A549 (cell line): Measurements from ENCODE around the gene CCDC157. TPM values are rescaled to one million over a fixed set of nuclear protein-coding genes. Genes with fewer than 3 reads are reported as not detected.
A peak's percentile ranks its signal among the peaks of the same experiment; 100 is the strongest.

Experiments
- ATAC-seq, 2 experiments: fragments of 200-7000 bp in 1 of 2; fragments of >200 bp in 1 of 2; cut with Nextera tagmentation in 1 of 2; cut with Tn5 transposase in 1 of 2; 3 replicates each; pipeline versions ENCODE4 v1.8.0 to v1.9.1; 2018 to 2020; ENCODE audit warnings: mild to moderate bottlenecking in 1 of 2, moderate library complexity in 1 of 2
- CTCF ChIA-PET: fragments of 300-600 bp; sonication (Branson Sonifier 250); formaldehyde crosslinking; extraction: SDS; loops from one replicate; lab custom pipeline; 2021; ENCODE audit warnings: antibody characterized with exemption, inconsistent platforms; lab: Yijun Ruan, JAX
- POLR2A ChIA-PET: fragments of 350-600 bp; formaldehyde crosslinking; extraction: SDS; loops from one replicate; lab custom pipeline; 2021; ENCODE audit warnings: antibody characterized with exemption, inconsistent platforms; lab: Yijun Ruan, JAX
- DNase-seq, 2 experiments: peaks; one replicate each; pipeline versions ENCODE4 v3.0.0 to v3.0.0-alpha.2; 2011 to 2016; ENCODE audit warnings: low read depth in 1 of 2, low spot score in 1 of 2
- FAIRE-seq: peaks from 2 replicates; lab custom pipeline; 2011; peaks lifted over from hg19 to GRCh38; lab: Jason Lieb, UNC
- H3K27ac ChIP-seq, 2 experiments: fragments of >200 bp; sonication (Bioruptor Twin); formaldehyde crosslinking; 3 replicates each; pipeline ENCODE4 v1.5.1; 2016 to 2017
- H3K4me1 ChIP-seq: fragments of >200 bp; sonication (Bioruptor Twin); formaldehyde crosslinking; 3 replicates; pipeline ENCODE4 v1.6.1; 2016
- H3K4me2 ChIP-seq: fragments of >200 bp; sonication (Bioruptor Twin); formaldehyde crosslinking; 3 replicates; pipeline ENCODE4 v1.6.1; 2016
- H3K4me3 ChIP-seq: fragments of >200 bp; sonication (Bioruptor Twin); formaldehyde crosslinking; 3 replicates; pipeline ENCODE4 v1.5.1; 2016
- H3K9me3 ChIP-seq: fragments of >200 bp; sonication (Bioruptor Twin); formaldehyde crosslinking; 3 replicates; pipeline ENCODE4 v1.6.1; 2016
- BHLHE40 ChIP-seq: IDR thresholded peaks from 2 replicates; pipeline ENCODE4 v1.6.1; 2012; ENCODE audit warnings: low read depth, low read length, inconsistent platforms
- CBX8 ChIP-seq: fragments of 200-600 bp; sonication (generic); IDR thresholded peaks from 2 replicates; pipeline ENCODE4 v1.6.1; 2016
- FOSL2 ChIP-seq, 2 experiments: fragments of 450-650 bp in 1 of 2; fragments of >200 bp in 1 of 2; sonication (Bioruptor Twin) in 1 of 2; formaldehyde crosslinking; IDR thresholded peaks; 2 replicates each; pipeline versions ENCODE4 v1.5.0 to v1.6.1; 2016 to 2020; ENCODE audit warnings: mild to moderate bottlenecking in 1 of 2, moderate library complexity in 1 of 2
- GATA3 ChIP-seq: IDR thresholded peaks from 2 replicates; pipeline ENCODE4 v1.6.1; 2012; ENCODE audit warnings: borderline replicate concordance
- HDAC2 ChIP-seq: fragments of 200-600 bp; sonication (generic); IDR thresholded peaks from 2 replicates; pipeline ENCODE4 v1.6.1; 2016
- HOXB5 ChIP-seq: fragments of 250-450 bp; sonication (Bioruptor Pico); IDR thresholded peaks from 2 replicates; pipeline ENCODE4 v1.5.0; 2020; ENCODE audit warnings: mild to moderate bottlenecking, moderate library complexity
- JUNB ChIP-seq: fragments of >200 bp; sonication (Bioruptor Twin); formaldehyde crosslinking; IDR thresholded peaks from 2 replicates; pipeline ENCODE4 v1.6.1; 2016
- KDM1A ChIP-seq: fragments of 200-600 bp; sonication (generic); IDR thresholded peaks from 2 replicates; pipeline ENCODE4 v1.6.1; 2016; ENCODE audit warnings: low read depth, mild to moderate bottlenecking
- POLR2A ChIP-seq: IDR thresholded peaks from 2 replicates; pipeline ENCODE4 v1.6.1; 2012; ENCODE audit warnings: mild to moderate bottlenecking, low read length
- RARB ChIP-seq: fragments of 250-450 bp; sonication (Bioruptor Pico); IDR thresholded peaks from 2 replicates; pipeline ENCODE4 v1.8.0; 2021; ENCODE audit warnings: mild to moderate bottlenecking, moderate library complexity
- RCOR1 ChIP-seq: fragments of 150-350 bp; IDR thresholded peaks from 2 replicates; pipeline ENCODE4 v1.6.1; 2014; ENCODE audit warnings: antibody characterized with exemption, low read length, low read depth
- SREBF2 ChIP-seq: fragments of 450-650 bp; IDR thresholded peaks from 2 replicates; pipeline ENCODE4 v1.6.1; 2014; ENCODE audit warnings: mild to moderate bottlenecking, moderate library complexity
- ZC3H11A ChIP-seq: fragments of 450-650 bp; IDR thresholded peaks from 2 replicates; pipeline ENCODE4 v1.6.1; 2014; ENCODE audit warnings: antibody characterized with exemption, mild to moderate bottlenecking
- ZFP36 ChIP-seq: fragments of 450-650 bp; IDR thresholded peaks from 2 replicates; pipeline ENCODE4 v1.6.1; 2014; ENCODE audit warnings: borderline replicate concordance; ENCODE audit not compliant: partially characterized antibody
- ZNF302 ChIP-seq: fragments of 250-450 bp; sonication (Bioruptor Pico); IDR thresholded peaks from 2 replicates; pipeline ENCODE4 v1.9.0; 2021; ENCODE audit warnings: inconsistent platforms, mild to moderate bottlenecking, moderate library complexity
- ZSCAN20 ChIP-seq: fragments of 250-450 bp; sonication (Bioruptor Pico); IDR thresholded peaks from 2 replicates; pipeline ENCODE4 v1.8.0; 2022; ENCODE audit warnings: mild to moderate bottlenecking, moderate library complexity
- WGBS: methylation state at CpG from one replicate; pipeline ENCODE4 v1.1.6; 2017; ENCODE audit errors: missing lambda C conversion rate; 5-methylcytosine and 5-hydroxymethylcytosine counted together
- polyA plus RNA-seq, 4 experiments: library from polyadenylated mRNA; depleted of rRNA in 3 of 4; stranded (reverse); fragments of >200 nt; fragmentation: RNase III in 1 of 4; extraction: RNeasy Plus Mini Kit Qiagen cat#74134 plus additional on column Dnase treatment in 1 of 4; gene quantifications; 2 replicates in 3 of 4; 3 replicates in 1 of 4; pipeline ENCODE4 v1.2.3, GENCODE V29; 2011 to 2017
- TF ChIP-seq, protein P1 (sequence below): IDR thresholded peaks from 2 replicates; pipeline ENCODE4 v1.6.1; 2012
- TF ChIP-seq, protein P2 (sequence below): fragments of 150-350 bp; IDR thresholded peaks from 2 replicates; pipeline ENCODE4 v1.6.1; 2014; ENCODE audit warnings: low read depth, mild to moderate bottlenecking, low read length
- TF ChIP-seq, protein P3 (sequence below): fragments of 450-650 bp; IDR thresholded peaks from 2 replicates; pipeline ENCODE4 v1.6.1; 2014; ENCODE audit warnings: antibody characterized with exemption
- TF ChIP-seq, protein P4 (sequence below): fragments of >200 bp; sonication (Bioruptor Twin); formaldehyde crosslinking; IDR thresholded peaks from 3 replicates; pipeline ENCODE4 v1.5.1; 2016

The CCDC157 gene
- polyA plus RNA-seq, 2 of the 4 experiments (the other 2 are of a cell fraction) = 1.4 to 2.5 TPM

DNA sequence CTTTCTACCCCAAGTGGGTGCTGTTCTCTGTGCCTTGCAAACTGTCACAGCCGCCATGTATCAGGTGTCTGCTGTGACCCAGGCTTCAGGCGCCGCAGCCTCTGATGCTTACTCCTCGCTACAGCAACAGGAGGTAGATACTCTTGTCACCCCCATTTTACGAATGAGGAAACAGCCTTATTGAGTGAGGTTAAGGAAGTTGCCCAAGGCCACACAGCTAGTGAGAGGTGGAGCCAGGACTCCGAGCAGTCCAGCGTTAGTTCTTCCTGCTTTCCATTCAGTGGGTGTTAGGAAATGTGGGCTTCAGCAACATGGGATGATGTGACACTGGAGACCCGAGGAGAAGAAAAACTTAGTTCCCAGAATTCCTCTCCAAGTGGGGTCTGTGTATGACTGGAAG is 16.1 kb downstream of the CCDC157 start (continued):
- TF ChIP-seq, protein P1, sequence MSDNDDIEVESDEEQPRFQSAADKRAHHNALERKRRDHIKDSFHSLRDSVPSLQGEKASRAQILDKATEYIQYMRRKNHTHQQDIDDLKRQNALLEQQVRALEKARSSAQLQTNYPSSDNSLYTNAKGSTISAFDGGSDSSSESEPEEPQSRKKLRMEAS = no peak

DNA sequence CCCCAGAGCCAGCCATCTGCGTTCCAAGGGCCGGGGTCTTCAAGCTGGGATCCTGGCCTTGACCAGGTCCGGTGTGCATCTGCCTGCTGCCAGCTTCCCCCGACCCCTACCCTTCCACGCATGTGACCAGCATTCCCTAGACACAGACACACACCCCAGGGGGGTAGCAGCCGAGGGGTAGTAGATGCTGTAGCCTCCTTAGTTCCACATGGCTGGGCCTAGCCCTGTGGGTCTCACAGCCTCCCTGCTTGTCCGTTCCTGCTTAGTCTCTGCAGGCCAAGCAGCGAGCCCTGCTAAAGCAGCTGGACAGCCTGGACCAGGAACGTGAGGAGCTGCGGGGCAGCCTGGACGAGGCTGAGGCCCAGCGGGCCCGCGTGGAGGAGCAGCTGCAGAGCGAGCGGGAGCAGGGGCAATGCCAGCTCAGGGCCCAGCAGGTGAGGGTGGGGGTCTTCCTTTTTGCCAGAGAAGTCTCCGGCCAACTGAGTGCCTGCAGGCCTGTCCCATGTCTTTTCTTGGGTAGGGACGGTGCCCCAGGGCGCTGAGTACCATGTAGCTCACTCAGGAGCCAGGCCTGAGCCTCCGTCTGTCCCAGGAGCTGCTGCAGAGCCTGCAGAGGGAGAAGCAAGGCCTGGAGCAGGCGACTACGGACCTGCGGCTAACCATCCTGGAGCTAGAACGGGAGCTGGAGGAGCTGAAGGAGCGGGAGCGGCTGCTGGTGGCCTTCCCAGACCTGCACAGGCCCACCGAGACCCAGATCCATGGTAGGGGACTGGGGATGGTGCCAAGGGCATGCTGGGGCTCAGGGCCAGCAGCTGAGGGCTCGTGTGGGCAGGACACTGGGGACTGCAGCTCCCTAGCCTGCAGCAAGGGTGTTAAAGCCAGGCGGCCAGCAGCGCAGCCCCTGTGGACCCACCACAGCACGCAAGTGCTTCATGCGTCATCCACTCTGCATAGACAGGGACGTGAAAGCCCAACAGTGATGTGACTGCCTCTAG is 16.8 kb downstream of the CCDC157 start:
- WGBS = 91% methylated on average over 19 of the region's 33 CpGs
- no peak for DNase-seq
- Histone ChIP-seq H3K4me1 (no peaks in the 10 kb centered on the region), H3K4me3 (no peak overlapping the region), H3K4me2 (no peak overlapping the region), H3K9me3 (no peaks in the 10 kb centered on the region), H3K27ac (no peak overlapping the region)
- POLR2A ChIA-PET = no interaction called here
- TF ChIP-seq BHLHE40 (no peak), POLR2A (no peak), RCOR1 (no peak), ZC3H11A (no peak), SREBF2 (no peak)
- FAIRE-seq = no peak
- ATAC-seq = peak; percentile 5 to 20; a peak in 2 of 6 replicates
- CTCF ChIA-PET = interaction anchor here (1.6 kb wide), 1 partner anchor 86 kb away, joined by 4 read pairs; no protein-coding TSS in a partner anchor

DNA sequence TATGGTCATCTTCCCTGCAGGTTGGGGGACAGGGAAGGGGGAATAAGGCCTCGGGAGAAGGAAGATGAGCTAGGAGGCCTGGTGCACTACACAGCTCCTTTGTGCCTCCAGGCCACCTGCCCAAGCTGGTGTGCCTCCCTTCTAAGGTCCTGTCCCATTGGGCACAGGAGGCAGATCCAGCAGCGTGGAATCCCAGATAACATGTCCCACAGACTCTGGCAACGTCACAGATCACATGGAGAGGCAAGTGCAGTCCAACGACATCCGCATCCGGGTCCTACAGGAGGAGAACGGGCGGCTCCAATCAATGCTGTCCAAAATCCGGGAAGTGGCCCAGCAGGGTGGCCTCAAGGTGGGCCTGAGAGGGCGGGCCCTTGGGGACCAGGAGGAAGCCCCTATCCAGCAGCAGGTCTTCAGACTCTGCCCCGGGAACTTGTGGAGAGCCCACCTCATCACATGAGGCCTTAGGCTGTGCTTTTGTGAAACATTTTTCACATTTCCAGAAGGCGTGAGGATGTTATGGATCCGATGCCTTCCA is 18.6 kb downstream of the CCDC157 start:
- FAIRE-seq (no peak), ATAC-seq (no peak), DNase-seq (no peak)
- Histone ChIP-seq H3K27ac (no peak overlapping the region), H3K4me2 (no peak overlapping the region), H3K9me3 (no peaks in the 10 kb centered on the region), H3K4me3 (no peak overlapping the region), H3K4me1 (no peaks in the 10 kb centered on the region)
- POLR2A ChIA-PET = no interaction called here
- TF ChIP-seq HDAC2 (no peak), GATA3 (no peak)
- TF ChIP-seq, protein P2, sequence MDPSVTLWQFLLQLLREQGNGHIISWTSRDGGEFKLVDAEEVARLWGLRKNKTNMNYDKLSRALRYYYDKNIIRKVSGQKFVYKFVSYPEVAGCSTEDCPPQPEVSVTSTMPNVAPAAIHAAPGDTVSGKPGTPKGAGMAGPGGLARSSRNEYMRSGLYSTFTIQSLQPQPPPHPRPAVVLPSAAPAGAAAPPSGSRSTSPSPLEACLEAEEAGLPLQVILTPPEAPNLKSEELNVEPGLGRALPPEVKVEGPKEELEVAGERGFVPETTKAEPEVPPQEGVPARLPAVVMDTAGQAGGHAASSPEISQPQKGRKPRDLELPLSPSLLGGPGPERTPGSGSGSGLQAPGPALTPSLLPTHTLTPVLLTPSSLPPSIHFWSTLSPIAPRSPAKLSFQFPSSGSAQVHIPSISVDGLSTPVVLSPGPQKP = no peak
- 86% methylated on average over 7 of the region's 13 CpGs for WGBS
- CTCF ChIA-PET = interaction anchor here (0.6 to 1.2 kb wide), 2 partner anchors 12 to 19 kb away, joined by 3 read pairs; partner anchors contain the start of genes CCDC157 and SF3A1

DNA sequence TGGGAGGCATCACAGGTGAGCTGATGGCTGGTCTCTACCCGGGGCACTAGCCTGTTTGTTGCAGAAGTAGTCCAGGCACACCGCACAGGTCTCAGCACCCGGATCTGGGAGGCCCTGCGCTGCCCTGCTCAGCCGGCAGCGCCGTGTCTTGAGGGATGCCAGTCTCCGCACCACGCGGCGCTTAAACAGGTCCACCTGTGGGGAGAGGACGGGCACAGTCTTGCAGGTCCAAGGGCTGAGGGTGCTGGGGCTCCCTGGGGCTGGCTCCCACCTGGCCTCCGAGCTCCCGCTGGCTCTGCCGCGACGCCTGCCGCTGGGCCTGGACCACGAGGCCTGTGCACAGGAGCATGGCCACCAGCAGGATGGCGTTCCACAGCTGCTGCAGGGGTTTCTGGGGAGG is 23.2 kb downstream of the CCDC157 start:
- WGBS = 93% methylated on average over 3 of the region's 20 CpGs
- H3K9me3 ChIP-seq = no peaks in the 10 kb centered on the region
- no peak for TF ChIP-seq CBX8
- no peak for TF ChIP-seq RARB
- no peak for TF ChIP-seq JUNB
- no peak for TF ChIP-seq ZFP36
- TF ChIP-seq, protein P3, sequence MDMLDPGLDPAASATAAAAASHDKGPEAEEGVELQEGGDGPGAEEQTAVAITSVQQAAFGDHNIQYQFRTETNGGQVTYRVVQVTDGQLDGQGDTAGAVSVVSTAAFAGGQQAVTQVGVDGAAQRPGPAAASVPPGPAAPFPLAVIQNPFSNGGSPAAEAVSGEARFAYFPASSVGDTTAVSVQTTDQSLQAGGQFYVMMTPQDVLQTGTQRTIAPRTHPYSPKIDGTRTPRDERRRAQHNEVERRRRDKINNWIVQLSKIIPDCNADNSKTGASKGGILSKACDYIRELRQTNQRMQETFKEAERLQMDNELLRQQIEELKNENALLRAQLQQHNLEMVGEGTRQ = no peak
- no peak for TF ChIP-seq HOXB5
- TF ChIP-seq, protein P4, sequence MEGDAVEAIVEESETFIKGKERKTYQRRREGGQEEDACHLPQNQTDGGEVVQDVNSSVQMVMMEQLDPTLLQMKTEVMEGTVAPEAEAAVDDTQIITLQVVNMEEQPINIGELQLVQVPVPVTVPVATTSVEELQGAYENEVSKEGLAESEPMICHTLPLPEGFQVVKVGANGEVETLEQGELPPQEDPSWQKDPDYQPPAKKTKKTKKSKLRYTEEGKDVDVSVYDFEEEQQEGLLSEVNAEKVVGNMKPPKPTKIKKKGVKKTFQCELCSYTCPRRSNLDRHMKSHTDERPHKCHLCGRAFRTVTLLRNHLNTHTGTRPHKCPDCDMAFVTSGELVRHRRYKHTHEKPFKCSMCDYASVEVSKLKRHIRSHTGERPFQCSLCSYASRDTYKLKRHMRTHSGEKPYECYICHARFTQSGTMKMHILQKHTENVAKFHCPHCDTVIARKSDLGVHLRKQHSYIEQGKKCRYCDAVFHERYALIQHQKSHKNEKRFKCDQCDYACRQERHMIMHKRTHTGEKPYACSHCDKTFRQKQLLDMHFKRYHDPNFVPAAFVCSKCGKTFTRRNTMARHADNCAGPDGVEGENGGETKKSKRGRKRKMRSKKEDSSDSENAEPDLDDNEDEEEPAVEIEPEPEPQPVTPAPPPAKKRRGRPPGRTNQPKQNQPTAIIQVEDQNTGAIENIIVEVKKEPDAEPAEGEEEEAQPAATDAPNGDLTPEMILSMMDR = no peak
- no peak for TF ChIP-seq FOSL2 (IDR thresholded peaks at IDR 0.05)
- TF ChIP-seq FOSL2 (CRISPR knock-in tag; IDR thresholded peaks at IDR 0.05) = no peak
- no peak for TF ChIP-seq SREBF2
- TF ChIP-seq KDM1A = no peak
- no peak for TF ChIP-seq ZNF302 (CRISPR knock-in tag)
- no peak for TF ChIP-seq ZSCAN20 (CRISPR knock-in tag)
- H3K4me2 ChIP-seq = no peak overlapping the region
- ATAC-seq (no peak), DNase-seq (no peak), FAIRE-seq (no peak)
- CTCF ChIA-PET = interaction anchor here (2.0 kb wide), 1 partner anchor 92 kb away, joined by 9 read pairs; the partner anchor contains the start of gene CASTOR1
- no peak overlapping the region for H3K4me3 ChIP-seq
- no peak overlapping the region for H3K27ac ChIP-seq
- no peaks in the 10 kb centered on the region for H3K4me1 ChIP-seq
- POLR2A ChIA-PET = no interaction called here
